Prostate gland (tissue), 2 donors: ENCODE data around the gene BTAF1. TPM values are rescaled to one million over a fixed set of nuclear protein-coding genes. Genes with fewer than 3 reads are reported as not detected.

Experiments
- DNase-seq: peaks from one replicate; pipeline ENCODE4 v3.0.0-alpha.2; 2019; ENCODE audit warnings: low spot score
- H3K27ac ChIP-seq, 2 donors: fragments of 200-600 bp; sonication (generic); 2 replicates each; pipeline ENCODE4 v1.5.1; 2017 to 2019
- H3K27me3 ChIP-seq: fragments of 200-600 bp; sonication (generic); replicated peaks from 2 replicates; pipeline ENCODE4 v1.5.1; 2019; ENCODE audit not compliant: insufficient read depth
- H3K36me3 ChIP-seq, 2 donors: fragments of 200-600 bp; sonication (generic); 1 replicate in 1 of 2; 2 replicates in 1 of 2; pipeline versions ENCODE4 v1.5.1 to v1.8.1; 2017 to 2019
- H3K4me1 ChIP-seq: fragments of 200-600 bp; sonication (generic); replicated peaks from 2 replicates; pipeline ENCODE4 v1.5.1; 2019
- H3K4me3 ChIP-seq, 2 donors: fragments of 200-600 bp; sonication (generic); 2 replicates each; pipeline ENCODE4 v1.5.1; 2017 to 2019
- H3K9me3 ChIP-seq: fragments of 200-600 bp; sonication (generic); 2 replicates; pipeline ENCODE4 v1.5.1; 2017
- POLR2A ChIP-seq: fragments of 450-650 bp; IDR thresholded peaks from one replicate; pipeline ENCODE4 v1.6.1; 2016; ENCODE audit warnings: antibody characterized with exemption, mild to moderate bottlenecking
- POLR2AphosphoS5 ChIP-seq: sonication (generic); formaldehyde crosslinking; IDR thresholded peaks from one replicate; pipeline ENCODE4 v1.6.1; 2017; ENCODE audit warnings: antibody characterized with exemption
- WGBS: methylation state at CpG from one replicate; pipeline ENCODE4 v1.1.5; 2018; 5-methylcytosine and 5-hydroxymethylcytosine counted together
- intact Hi-C: fragments of 100-400 bp; cut with DNase I; formaldehyde crosslinking; loops from one replicate; pipeline ENCODE4 v1.14.2; 2022
- total RNA-seq, 2 donors: library from RNA; depleted of rRNA; stranded (reverse); fragments of >200 nt; gene quantifications; one replicate each; pipeline ENCODE4 v1.1.0, GENCODE V29; 2016
- TF ChIP-seq, protein P1 (sequence below), 4 experiments: fragments of 200-600 bp in 2 of 4; fragments of 450-650 bp in 2 of 4; sonication (generic) in 2 of 4; IDR thresholded peaks; 1 replicate in 3 of 4; 2 replicates in 1 of 4; pipeline ENCODE4 v1.5.1; 2016 to 2019; ENCODE audit warnings: antibody characterized with exemption in 4 of 4, mild to moderate bottlenecking in 2 of 4, moderate library complexity in 2 of 4

BTAF1 gene
- total RNA-seq, 2 donors from 2014 or later = 31.2 to 43.2 TPM

DNA sequence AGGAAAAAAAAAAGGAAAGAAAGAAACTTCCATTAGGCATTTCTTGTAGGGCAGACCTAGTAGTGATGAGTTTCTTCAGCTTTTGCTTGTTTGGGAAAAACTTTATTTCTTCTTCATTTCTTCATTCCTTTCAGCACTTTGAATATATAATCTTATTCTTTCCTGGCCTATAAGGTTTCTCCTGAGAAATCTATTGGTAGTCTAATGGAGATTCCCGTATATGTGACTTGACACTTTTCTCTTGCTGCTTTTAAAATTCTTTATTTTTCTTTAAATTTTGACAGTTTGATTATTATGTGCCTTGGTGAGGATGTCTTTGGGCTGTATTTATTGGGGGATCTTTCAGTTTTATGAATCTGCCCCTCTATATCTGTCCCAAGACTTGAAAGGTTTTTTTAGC lies 3.9 kb upstream of the BTAF1 start:
- Histone ChIP-seq H3K4me1 (no peaks in the 10 kb centered on the region), H3K27me3 (no peaks in the 10 kb centered on the region), H3K9me3 (no peaks in the 10 kb centered on the region), H3K36me3 (no peaks in the 10 kb centered on the region), H3K4me3 (no peak overlapping the region), H3K27ac (no peak overlapping the region)
- TF ChIP-seq POLR2AphosphoS5 (no peak), POLR2A (no peak)
- TF ChIP-seq, protein P1, sequence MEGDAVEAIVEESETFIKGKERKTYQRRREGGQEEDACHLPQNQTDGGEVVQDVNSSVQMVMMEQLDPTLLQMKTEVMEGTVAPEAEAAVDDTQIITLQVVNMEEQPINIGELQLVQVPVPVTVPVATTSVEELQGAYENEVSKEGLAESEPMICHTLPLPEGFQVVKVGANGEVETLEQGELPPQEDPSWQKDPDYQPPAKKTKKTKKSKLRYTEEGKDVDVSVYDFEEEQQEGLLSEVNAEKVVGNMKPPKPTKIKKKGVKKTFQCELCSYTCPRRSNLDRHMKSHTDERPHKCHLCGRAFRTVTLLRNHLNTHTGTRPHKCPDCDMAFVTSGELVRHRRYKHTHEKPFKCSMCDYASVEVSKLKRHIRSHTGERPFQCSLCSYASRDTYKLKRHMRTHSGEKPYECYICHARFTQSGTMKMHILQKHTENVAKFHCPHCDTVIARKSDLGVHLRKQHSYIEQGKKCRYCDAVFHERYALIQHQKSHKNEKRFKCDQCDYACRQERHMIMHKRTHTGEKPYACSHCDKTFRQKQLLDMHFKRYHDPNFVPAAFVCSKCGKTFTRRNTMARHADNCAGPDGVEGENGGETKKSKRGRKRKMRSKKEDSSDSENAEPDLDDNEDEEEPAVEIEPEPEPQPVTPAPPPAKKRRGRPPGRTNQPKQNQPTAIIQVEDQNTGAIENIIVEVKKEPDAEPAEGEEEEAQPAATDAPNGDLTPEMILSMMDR (IDR thresholded peaks at IDR 0.05) = no peak
- WGBS = 98% methylated on average over 1 of the region's 1 CpG
- no peak for DNase-seq
- intact Hi-C loops = loop anchor here (10.0 kb wide), 2 partner anchors 125 to 285 kb away; partner anchors contain the start of genes PPP1R3C and TNKS2

DNA sequence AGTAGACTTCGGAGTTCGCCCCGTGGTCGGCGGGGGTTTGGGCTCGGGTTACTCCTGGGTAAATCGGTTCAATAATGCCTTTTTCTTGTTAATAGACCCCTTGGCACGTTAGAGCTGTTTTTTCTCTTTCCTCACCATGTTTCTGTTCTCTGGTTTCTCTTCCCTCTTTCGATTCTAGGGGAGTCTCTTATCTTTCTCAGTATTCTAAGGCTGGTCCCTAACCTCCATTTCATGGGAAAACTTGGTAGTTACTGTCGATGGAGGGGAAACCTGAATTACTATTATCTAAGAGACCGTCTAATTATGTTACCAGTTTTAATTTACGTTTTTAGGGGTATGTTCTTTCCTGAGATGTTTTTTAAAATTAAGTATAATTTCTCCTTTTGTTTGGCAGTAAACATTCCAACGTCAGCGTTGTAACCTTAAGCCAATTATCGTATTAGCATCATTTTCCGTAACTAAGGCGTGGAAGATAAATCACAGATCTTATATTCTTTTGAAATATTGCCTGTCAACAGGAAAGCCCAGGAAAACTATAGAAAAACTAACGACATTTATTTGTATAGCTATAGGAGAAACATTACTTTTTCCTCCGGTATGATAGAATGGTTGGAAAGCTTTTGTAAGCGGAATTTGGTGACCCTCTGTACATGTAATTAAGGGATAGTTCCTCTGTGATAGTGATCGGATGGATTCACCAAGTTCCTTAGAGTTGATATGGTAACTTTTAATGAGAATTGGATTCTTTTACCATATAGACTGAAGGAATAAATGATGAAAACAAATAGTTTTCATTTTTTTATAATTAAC lies 847 bp downstream of the BTAF1 start:
- Histone ChIP-seq H3K4me1 (no peaks in the 10 kb centered on the region), H3K27ac (peak overlapping the region; percentile 96 to 98), H3K4me3 (peak overlapping the region; percentile 74 to 85), H3K27me3 (no peaks in the 10 kb centered on the region), H3K9me3 (no peaks in the 10 kb centered on the region), H3K36me3 (no peaks in the 10 kb centered on the region)
- TF ChIP-seq POLR2A = no peak
- no peak for TF ChIP-seq POLR2AphosphoS5
- TF ChIP-seq, protein P1 (IDR thresholded peaks at IDR 0.05) = no peak
- no peak for DNase-seq
- 3% methylated on average over 21 of the region's 21 CpGs for WGBS
- intact Hi-C loops = loop anchor here (10.0 kb wide), 1 partner anchor 130 kb away; the partner anchor contains the start of gene TNKS2

DNA sequence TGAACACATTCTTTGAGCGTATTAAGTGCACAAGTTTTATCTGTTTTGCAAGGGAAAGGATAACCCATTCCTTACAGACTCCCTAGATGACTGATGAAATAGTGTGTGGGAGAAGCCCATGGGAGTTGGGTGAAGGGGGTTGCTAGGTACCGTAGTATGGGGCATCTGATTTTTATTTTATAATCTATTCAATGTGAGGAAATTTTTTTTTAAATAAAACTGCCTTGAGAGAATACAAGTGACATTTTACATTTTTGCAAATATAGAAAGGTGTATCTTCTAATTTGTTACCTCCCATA lies 1.4 kb downstream of the BTAF1 start:
- Histone ChIP-seq H3K27ac (no peak overlapping the region), H3K27me3 (no peaks in the 10 kb centered on the region), H3K4me3 (peak overlapping the region in 1 of 2 donors; percentile 74), H3K4me1 (no peaks in the 10 kb centered on the region), H3K36me3 (no peaks in the 10 kb centered on the region), H3K9me3 (no peaks in the 10 kb centered on the region)
- 45% methylated on average over 2 of the region's 2 CpGs for WGBS
- TF ChIP-seq, protein P1 (IDR thresholded peaks at IDR 0.05) = no peak
- DNase-seq = no peak
- intact Hi-C loops = loop anchor here (10.0 kb wide), 1 partner anchor 130 kb away; the partner anchor contains the start of gene TNKS2

DNA sequence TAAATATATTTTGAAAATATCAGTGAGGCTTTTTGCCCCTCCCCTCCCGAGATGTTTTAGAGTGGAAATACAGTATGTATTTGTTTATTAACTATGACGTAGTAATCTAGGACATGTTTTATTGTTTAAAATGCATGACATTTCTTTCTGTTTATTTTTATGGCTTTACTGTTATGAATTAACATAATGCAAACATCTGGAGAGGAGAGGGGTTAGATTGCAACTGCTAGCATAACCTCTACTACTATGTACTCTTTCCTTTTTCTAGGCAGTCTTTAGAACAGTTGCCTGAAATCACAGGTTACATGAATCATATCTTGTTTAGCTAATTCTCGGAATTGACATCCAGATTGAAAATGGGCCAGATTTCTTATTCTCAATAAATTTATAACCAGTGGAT lies 7.4 kb downstream of the BTAF1 start:
- no peak for DNase-seq
- intact Hi-C loops = no loop called here
- no peak overlapping the region for H3K4me3 ChIP-seq
- no peaks in the 10 kb centered on the region for H3K9me3 ChIP-seq
- WGBS = 60% methylated on average over 3 of the region's 3 CpGs
- H3K27me3 ChIP-seq = no peaks in the 10 kb centered on the region
- H3K27ac ChIP-seq = no peak overlapping the region
- TF ChIP-seq POLR2AphosphoS5 (no peak), POLR2A (no peak)
- peaks cover 5% of the 10 kb centered on the region for H3K4me1 ChIP-seq
- no peaks in the 10 kb centered on the region for H3K36me3 ChIP-seq

DNA sequence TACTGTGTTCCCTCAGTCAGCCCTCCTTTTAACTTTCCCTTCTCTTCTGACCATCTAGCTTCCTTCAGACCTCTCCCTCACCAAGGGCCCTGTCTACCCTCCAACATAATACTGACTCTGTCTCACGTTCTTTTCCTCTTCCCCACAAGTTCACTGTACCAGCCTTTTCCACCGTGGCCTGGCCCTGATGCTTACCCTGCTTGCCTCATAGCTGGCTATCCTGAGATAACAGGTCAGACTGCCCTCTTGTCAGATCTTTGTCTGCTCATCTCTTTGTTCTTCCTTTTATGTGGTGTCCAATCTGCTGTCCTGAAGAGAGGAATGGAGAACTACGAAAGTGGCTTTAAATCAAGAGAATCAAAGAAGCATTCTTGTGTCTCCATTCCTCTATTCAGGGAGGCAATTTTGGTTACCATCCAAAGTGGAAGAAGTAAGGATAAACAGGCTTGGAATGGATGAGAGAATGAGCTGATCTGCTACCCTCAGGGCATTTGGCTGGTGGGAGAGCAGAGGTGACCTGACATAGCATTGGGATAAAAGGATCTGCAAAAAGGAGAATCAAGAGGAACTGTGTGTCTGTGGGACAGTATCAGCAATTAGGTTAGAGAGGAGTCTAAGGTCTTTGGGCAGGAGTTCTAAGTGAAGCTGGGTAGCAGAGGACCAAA lies 8.1 kb downstream of the BTAF1 start:
- TF ChIP-seq POLR2AphosphoS5 (no peak), POLR2A (no peak)
- TF ChIP-seq, protein P1 (IDR thresholded peaks at IDR 0.05) = no peak
- intact Hi-C loops = no loop called here
- Histone ChIP-seq H3K4me1 (peaks cover 5% of the 10 kb centered on the region), H3K27me3 (no peaks in the 10 kb centered on the region), H3K4me3 (no peak overlapping the region), H3K27ac (no peak overlapping the region), H3K9me3 (no peaks in the 10 kb centered on the region), H3K36me3 (no peaks in the 10 kb centered on the region)
- 43% methylated on average over 3 of the region's 3 CpGs for WGBS
- DNase-seq = no peak
